Pancreas (tissue), 10 donors: ENCODE results near the gene USF3. TPM values are rescaled to one million over a fixed set of nuclear protein-coding genes. Genes with fewer than 3 reads are reported as not detected.

ENCODE experiments used
- ATAC-seq, 4 donors: fragments of 200-7000 bp; cut with Tn5 transposase; one replicate each; pipeline versions ENCODE4 v1.8.0 to v1.9.1; 2020; ENCODE audit warnings: mild to moderate bottlenecking in 4 of 4, moderate library complexity in 4 of 4
- DNase-seq, 6 donors: peaks; one replicate each; pipeline ENCODE4 v3.0.0-alpha.2; 2020
- FAIRE-seq: peaks from 2 replicates; lab custom pipeline; 2012; peaks lifted over from hg19 to GRCh38; lab: Jason Lieb, UNC
- H3K27ac ChIP-seq, 4 donors: fragments of 200-600 bp; sonication (generic); 1 replicate in 3 of 4; 2 replicates in 1 of 4; pipeline versions ENCODE4 v1.5.0 to v1.8.0; 2020
- H3K27me3 ChIP-seq, 4 donors: fragments of 200-600 bp; one replicate each; pipeline ENCODE4 v1.8.0; 2021
- H3K36me3 ChIP-seq, 3 donors: fragments of 200-600 bp; sonication (generic) in 1 of 3; one replicate each; pipeline versions ENCODE4 v1.5.0 to v1.8.0; 2020 to 2021
- H3K4me1 ChIP-seq, 3 donors: fragments of 200-600 bp; one replicate each; pipeline ENCODE4 v1.8.0; 2021
- H3K4me3 ChIP-seq, 4 donors: fragments of 200-600 bp; sonication (generic) in 2 of 4; one replicate each; pipeline versions ENCODE4 v1.5.0 to v1.8.0; 2020 to 2021
- H3K9me3 ChIP-seq, 4 donors: fragments of 200-600 bp; one replicate each; pipeline ENCODE4 v1.8.0; 2021
- CTCF ChIP-seq, 4 donors: fragments of 200-600 bp; sonication (generic) in 3 of 4; IDR thresholded peaks; one replicate each; pipeline versions ENCODE4 v1.5.0 to v1.8.0; 2021; ENCODE audit warnings: antibody characterized with exemption in 4 of 4
- WGBS, 2 donors: extraction: QIAGEN DNeasy Blood & Tissue Kit; methylation state at CpG; one replicate each; pipeline ENCODE4 v1.1.7; 2013; 5-methylcytosine and 5-hydroxymethylcytosine counted together
- intact Hi-C, 3 donors: fragments of 100-400 bp; cut with DNase I; formaldehyde crosslinking; loops; one replicate each; pipeline versions ENCODE4 v1.11.1 to v1.14.2; 2022
- polyA plus RNA-seq, 2 donors: library from polyadenylated mRNA; stranded (reverse); fragments of 200-250 nt; gene quantifications; one replicate each; pipeline ENCODE4 v1.2.3, GENCODE V29; 2013
- total RNA-seq, 6 donors: library from RNA; stranded (reverse); fragmentation: NEBNext Ultra II Directional in 4 of 6; extraction: Animal tissue kit (Norgen Biotek cat#: 25700) in 4 of 6; gene quantifications; one replicate each; pipeline versions ENCODE4 v1.2.1 to v1.2.4, GENCODE V29; 2021 to 2023
- donor health status: healthy with polysubstance abuse.
- donor health status: DM: no; HTN: no; CAD: no; lungs with moderate emphysema.
- donor health status: DM: no; HTN: no; CAD: no.
- donor health status: control.
- donor health status: control.
- donor health status: Bipolar disorder and iron deficiency.
- donor health status: DM: yes; HTN: yes; CAD: no.
- donor health status: DM: no; HTN: no; CAD: no.
- donor health status: DM: no; HTN: no; CAD: no.
- donor health status: DM: yes; HTN: yes; CAD: no.

USF3 gene
- total and polyA plus RNA-seq, 8 donors: 2.9 to 12.3 (median 9.0) TPM

- no peak for FAIRE-seq
- ATAC-seq: no peak
- Histone ChIP-seq H3K4me3 (peak overlapping the region; percentile 0 to 44 (median 14)), H3K4me1 (peaks cover 0 to 21% (median 16%) of the 10 kb centered on the region in 3 donors), H3K27ac (peak overlapping the region in 1 of 4 donors; percentile 99), H3K36me3 (no peaks in the 10 kb centered on the region), H3K9me3 (no peaks in the 10 kb centered on the region), H3K27me3 (no peaks in the 10 kb centered on the region)
- intact Hi-C loops: no loop called here
- peak in 3 of 6 donors; percentile 31 to 65 (median 32) for DNase-seq
- TF ChIP-seq CTCF (IDR thresholded peaks at IDR 0.05): no peak
- 16 to 24% methylated on average over 23 to 24 of the region's 24 CpGs for WGBS, 2 donors
Observed at GRCh38 chr3:113698956-113699355, 2.5 kb upstream of the USF3 start.

- no peak for ATAC-seq
Observed at GRCh38 chr3:113698213-113698742, 1.8 kb upstream of the USF3 start.

GRCh38 chr3:113697500-113698090 is 1.2 kb upstream of the USF3 start:
- Histone ChIP-seq H3K9me3 (no peaks in the 10 kb centered on the region), H3K27me3 (no peaks in the 10 kb centered on the region), H3K4me3 (peak overlapping the region; percentile 22 to 91 (median 60)), H3K27ac (peak overlapping the region; percentile 71 to 99 (median 98)), H3K4me1 (peaks cover 0 to 28% (median 28%) of the 10 kb centered on the region in 3 donors), H3K36me3 (no peaks in the 10 kb centered on the region)
- FAIRE-seq (no peak), ATAC-seq (peak in 3 of 4 donors; percentile 4 to 16 (median 9)), DNase-seq (peak in 1 of 6 donors; percentile 20)
- no peak for TF ChIP-seq CTCF (IDR thresholded peaks at IDR 0.05)
- WGBS, 2 donors: 2 to 3% methylated on average over 10 of the region's 10 CpGs
- intact Hi-C loops: no loop called here

More at GRCh38 chr3:113698213-113698742, 1.8 kb upstream of the USF3 start:
- FAIRE-seq (no peak), DNase-seq (no peak)
- Histone ChIP-seq H3K4me3 (peak overlapping the region in 2 of 4 donors; percentile 91), H3K9me3 (no peaks in the 10 kb centered on the region), H3K27me3 (no peaks in the 10 kb centered on the region), H3K36me3 (no peaks in the 10 kb centered on the region), H3K27ac (peak overlapping the region in 2 of 4 donors; percentile 99), H3K4me1 (peaks cover 0 to 22% (median 22%) of the 10 kb centered on the region in 3 donors)
- TF ChIP-seq CTCF (IDR thresholded peaks at IDR 0.05): no peak
- WGBS, 2 donors: 48 to 49% methylated on average over 6 of the region's 6 CpGs
- intact Hi-C loops: no loop called here

GRCh38 chr3:113696658-113697499 is 437 bp upstream of the USF3 start:
- ATAC-seq (peak; percentile 86 to 94 (median 91)), DNase-seq (peak; percentile 95 to 99 (median 98)), FAIRE-seq (peak; percentile 96)
- peak overlapping the region; percentile 96 to 99 (median 98) for H3K27ac ChIP-seq
- peaks cover 0 to 34% (median 30%) of the 10 kb centered on the region in 3 donors for H3K4me1 ChIP-seq
- H3K27me3 ChIP-seq: no peaks in the 10 kb centered on the region
- no peaks in the 10 kb centered on the region for H3K36me3 ChIP-seq
- no peaks in the 10 kb centered on the region for H3K9me3 ChIP-seq
- WGBS, 2 donors: 1% methylated on average over 33 to 38 of the region's 38 CpGs
- peak in 2 of 4 donors; percentile 10 to 18 for TF ChIP-seq CTCF (IDR thresholded peaks at IDR 0.05)
- peak overlapping the region; percentile 88 to 92 (median 91) for H3K4me3 ChIP-seq
- intact Hi-C loops: no loop called here
